HG03575 (cell line): Measurements from ENCODE around the gene PCDHGA6.
"Not testable (repeated sequence)": the region's sequence is repeated elsewhere in the genome, so short reads cannot be mapped to it uniquely, and the experiment has no call there.

ENCODE experiments used
- ATAC-seq: cut with Tn5 transposase; IDR thresholded peaks from one replicate; pipeline ENCODE4 v1.9.1; 2021; ENCODE audit not compliant: unreplicated experiment, insufficient number of reproducible peaks, low FRiP score; ENCODE audit errors: extremely low read depth

The PCDHGA6 gene

DNA sequence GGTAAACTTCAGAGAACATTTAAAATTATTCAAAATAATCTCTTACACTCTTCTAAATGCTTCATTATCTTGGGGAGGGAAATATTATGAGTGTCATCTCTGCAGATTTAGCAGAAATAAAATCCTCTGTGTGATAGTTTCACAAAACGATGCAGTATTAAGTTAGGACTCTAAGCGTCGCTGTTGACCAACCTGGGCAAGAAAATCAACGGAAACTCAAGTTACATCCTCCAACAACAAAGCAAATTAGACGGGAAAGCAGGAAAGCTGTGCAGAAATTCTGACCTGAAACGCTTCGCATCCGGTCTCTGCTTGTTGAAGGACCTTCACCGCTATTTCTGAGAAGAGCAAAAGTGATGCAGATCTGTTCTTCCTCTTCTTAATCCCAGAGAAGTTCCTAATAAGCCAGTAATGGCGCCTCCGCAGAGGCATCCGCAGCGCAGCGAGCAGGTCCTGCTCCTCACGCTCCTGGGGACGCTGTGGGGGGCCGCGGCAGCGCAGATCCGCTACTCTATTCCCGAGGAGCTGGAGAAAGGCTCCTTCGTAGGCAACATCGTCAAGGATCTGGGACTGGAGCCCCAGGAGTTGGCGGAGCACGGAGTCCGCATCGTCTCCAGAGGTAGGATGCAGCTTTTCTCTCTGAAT lies at the start of gene PCDHGA6:
TSS of gene PCDHGA6 (plus strand) at position 219 of the 645 bp plus-strand sequence. CDS start at position 412, 193 bp downstream.
- ATAC-seq, result no peak

DNA sequence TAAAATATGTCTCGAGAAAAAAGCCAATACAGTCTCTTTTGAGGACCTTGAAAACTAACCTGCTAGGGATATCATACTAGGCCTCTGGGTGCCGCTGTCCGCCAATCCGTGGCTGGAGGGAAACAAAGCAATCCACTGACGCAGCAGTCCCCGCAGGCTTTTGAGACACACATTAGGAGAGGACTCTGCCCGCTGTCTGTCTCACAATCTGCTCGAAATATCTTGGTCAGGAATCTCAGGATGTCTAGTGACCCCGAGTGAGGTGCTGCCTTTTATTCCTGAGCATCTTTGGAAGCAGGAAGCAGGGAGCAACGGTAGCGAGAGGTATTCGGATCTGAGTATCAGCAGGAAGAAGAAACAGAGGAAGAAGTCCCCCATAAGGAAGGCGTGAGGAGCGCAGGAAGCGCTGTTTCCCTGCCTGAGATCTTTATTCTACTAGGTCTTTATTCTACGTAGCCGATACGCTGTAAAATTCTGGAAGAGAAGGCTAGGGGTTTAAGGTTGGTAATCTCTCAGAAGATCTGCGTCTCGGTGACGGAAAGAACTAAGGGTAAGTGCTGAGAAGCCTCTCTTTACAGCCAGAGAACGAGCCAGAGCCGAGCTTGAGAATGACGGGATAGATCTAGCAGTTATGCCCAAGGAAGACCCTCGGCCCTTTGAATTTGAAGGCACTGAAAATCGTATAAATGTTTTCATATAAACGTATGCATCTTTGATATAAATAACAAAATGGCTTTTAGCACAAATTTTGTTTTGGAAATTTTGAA lies 47.4 kb upstream of the PCDHGA6 start:
- peak; percentile 66 for ATAC-seq

DNA sequence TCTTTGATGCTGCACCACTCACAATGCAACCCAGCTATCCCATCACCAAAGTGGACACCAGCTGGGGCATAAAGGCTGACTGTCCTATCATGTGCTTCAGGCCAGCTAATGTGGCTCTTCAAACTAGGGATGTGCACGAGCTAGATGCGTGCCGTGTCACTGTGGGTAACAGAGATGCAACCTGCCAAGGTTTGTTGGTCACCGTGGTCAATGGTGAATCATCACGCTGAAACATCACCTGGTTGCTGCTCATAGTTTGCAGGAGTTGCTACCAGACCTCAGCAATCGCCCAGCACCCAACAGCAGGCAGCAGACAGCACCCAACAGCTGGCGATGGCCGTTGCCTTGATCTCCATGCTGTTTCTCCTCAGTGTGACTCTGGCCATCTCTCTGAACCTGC lies 45.5 kb upstream of the PCDHGA6 start:
- ATAC-seq, result no peak

DNA sequence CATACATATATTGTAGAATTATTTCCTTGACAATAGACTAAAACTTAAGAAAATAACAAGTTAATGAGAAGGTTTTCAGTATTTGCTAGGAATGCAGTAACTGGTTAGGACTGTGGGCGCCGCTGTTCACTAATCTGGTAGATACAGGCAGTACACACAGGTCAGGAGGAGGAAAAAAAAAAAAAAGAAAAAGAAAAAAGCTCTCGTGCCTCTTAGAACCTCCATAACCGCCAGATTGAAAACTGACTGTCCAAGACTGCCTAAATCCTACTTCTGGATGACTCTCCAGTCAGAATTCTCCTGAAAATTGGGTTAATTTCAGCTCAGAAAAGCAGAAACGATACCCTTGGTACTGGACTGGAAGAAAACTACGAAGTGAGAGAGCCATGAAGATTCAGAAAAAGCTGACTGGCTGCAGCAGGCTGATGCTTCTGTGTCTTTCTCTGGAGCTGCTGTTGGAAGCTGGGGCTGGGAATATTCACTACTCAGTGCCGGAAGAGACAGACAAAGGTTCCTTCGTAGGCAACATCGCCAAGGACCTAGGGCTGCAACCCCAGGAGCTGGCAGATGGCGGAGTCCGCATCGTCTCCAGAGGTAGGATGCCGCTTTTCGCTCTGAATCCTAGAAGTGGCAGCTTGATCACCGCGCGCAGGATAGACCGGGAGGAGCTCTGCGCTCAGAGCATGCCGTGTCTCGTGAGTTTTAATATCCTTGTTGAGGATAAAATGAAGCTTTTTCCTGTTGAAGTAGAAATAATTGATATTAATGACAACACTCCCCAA lies 43.2 kb upstream of the PCDHGA6 start, which contains the start of gene PCDHGA1:
TSS of gene PCDHGA1 (plus strand) at position 216 of the 782 bp plus-strand sequence.
- no peak for ATAC-seq

DNA sequence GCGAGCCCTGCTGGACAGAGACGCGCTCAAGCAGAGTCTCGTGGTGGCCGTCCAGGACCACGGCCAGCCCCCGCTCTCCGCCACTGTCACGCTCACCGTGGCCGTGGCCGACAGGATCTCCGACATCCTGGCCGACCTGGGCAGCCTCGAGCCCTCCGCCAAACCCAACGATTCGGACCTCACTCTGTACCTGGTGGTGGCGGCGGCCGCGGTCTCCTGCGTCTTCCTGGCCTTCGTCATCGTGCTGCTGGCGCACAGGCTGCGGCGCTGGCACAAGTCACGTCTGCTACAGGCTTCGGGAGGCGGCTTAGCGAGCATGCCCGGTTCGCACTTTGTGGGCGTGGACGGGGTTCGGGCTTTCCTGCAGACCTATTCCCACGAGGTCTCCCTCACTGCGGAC lies 41.1 kb upstream of the PCDHGA6 start:
- not testable (repeated sequence) for ATAC-seq

DNA sequence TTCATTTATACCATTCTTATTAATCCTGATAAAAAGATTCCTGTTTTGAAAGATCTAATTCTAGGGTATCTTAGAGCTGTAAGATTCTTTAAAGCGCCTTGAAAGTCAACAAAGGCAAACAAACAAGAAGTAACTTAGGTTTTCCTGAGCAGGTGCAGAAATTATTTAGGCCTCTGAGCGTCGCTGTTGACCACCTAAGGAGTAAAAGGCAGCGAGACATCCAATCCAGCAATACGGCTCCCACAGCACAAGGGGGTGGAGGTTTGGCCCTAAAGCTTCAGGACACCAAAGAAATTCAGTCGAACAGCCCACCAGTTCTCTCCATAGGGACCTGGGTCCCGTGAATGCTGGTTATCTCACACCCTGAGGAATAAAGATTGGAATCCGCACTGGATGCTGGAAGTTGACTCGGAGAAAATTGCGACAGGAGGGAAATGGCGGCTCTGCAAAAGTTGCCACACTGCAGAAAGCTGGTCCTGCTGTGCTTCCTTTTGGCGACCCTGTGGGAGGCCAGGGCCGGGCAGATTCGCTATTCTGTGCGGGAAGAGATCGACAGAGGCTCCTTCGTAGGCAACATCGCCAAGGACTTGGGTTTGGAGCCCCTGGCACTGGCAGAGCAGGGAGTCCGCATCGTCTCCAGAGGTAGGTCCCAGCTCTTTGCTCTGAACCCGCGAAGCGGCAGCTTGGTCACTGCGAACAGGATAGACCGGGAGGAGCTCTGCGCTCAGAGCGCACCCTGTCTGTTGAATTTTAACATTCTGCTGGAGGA lies 35.0 kb upstream of the PCDHGA6 start, which contains the start of gene PCDHGA2:
TSS of gene PCDHGA2 (plus strand) at position 223 of the 769 bp plus-strand sequence.
- ATAC-seq, result no peak

DNA sequence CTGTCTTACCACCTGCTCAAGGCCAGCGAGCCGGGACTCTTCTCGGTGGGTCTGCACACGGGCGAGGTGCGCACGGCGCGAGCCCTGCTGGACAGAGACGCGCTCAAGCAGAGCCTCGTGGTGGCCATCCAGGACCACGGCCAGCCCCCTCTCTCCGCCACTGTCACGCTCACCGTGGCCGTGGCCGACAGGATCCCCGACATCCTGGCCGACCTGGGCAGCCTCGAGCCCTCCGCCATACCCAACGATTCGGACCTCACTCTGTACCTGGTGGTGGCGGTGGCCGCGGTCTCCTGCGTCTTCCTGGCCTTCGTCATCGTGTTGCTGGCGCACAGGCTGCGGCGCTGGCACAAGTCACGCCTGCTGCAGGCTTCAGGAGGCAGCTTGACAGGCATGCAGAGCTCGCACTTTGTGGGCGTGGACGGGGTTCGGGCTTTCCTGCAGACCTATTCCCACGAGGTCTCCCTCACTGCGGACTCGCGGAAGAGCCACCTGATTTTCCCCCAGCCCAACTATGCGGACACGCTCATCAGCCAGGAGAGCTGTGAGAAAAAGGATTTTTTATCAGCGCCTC lies 32.8 kb upstream of the PCDHGA6 start:
- not testable (repeated sequence) for ATAC-seq

DNA sequence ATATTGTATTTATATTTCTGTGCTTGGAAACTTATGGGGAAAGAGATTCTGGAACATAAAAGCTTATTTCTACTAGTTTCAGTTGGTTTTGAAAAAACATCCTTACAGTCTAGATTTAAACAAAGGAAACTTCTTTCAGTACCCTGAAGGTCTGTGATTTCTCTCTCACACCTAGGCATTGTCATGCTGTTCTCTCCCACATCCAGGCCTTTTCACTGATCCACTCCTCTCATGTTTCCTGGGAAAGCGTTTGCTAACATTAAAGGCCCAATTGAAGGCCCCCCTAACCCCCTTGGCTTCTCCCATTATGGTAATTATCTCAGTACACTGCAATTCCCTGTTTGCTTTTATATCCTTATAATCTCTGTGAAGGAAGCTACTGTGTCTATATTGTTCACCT lies 30.9 kb upstream of the PCDHGA6 start:
- ATAC-seq, result no peak

DNA sequence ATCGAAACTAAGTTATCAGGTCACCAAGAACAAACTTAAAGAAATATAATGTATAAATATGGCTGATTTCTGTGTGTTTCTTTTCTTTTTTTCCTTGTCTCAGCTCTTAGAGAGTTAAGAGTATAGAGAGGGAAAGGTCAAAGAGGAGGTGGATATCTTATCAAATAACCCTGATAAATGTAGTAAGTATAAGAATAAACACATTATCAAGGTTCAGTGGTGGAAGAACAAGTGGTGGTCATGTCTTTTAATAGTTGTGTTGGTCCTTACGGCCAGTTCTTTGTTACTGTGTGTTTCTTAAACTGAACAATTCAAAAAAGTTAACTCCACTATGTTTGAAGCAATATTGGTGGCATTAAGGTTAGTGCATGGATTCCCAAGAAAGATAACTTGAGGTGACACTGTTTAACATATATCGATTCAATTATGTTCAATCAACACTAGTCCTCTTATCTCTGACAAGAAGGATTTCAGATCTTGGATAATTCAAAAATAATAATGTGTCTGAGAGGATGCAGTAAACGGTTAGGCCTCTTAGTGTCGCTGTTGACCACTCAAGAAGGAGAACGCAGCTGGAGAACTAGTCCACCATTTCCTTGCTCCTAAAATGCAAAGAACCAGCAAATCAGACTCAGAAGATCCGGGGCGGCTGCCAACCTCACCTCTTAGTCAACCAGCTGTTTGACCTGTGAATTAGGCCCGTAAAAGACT lies 30.3 kb upstream of the PCDHGA6 start, which contains the start of gene PCDHGA3:
TSS of gene PCDHGA3 (plus strand) at position 588 of the 711 bp plus-strand sequence. CDS start 205 bp downstream, outside the sequence.
- no peak for ATAC-seq

DNA sequence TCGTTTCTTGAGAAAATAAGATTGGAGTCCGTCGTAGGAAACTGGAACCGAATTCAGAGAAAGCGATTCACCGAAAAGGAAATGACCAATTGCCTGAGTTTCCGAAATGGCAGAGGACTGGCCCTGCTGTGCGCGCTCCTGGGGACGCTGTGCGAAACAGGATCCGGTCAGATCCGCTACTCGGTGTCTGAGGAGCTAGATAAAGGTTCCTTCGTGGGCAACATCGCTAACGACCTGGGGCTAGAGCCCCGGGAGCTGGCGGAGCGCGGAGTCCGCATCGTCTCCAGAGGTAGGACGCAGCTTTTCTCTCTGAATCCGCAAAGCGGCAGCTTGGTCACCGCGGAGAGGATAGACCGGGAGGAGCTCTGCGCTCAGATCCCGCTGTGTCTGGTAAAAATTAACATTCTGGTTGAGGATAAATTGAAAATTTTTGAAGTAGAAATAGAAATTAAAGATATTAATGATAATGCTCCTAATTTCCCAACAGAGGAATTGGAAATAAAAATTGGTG lies 29.7 kb upstream of the PCDHGA6 start:
- ATAC-seq, result no peak

DNA sequence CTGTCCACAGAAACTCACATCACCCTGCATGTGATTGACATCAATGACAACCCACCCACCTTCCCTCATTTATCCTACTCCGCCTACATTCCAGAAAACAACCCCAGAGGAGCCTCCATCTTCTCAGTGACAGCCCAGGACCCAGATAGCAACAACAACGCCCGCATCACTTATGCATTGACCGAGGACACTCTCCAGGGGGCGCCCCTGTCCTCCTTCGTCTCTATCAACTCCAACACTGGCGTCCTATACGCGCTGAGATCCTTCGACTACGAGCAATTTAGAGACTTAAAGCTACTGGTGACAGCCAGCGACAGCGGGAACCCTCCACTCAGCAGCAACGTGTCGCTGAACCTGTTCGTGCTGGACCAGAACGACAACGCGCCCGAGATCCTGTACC lies 28.4 kb upstream of the PCDHGA6 start:
- no peak for ATAC-seq

DNA sequence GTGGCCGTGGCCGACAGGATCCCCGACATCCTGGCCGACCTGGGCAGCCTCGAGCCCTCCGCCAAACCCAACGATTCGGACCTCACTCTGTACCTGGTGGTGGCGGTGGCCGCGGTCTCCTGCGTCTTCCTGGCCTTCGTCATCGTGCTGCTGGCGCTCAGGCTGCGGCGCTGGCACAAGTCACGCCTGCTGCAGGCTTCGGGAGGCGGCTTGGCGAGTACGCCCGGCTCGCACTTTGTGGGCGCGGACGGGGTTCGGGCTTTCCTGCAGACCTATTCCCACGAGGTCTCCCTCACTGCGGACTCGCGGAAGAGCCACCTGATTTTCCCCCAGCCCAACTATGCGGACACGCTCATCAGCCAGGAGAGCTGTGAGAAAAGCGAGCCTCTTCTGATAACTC lies 27.7 kb upstream of the PCDHGA6 start:
- not testable (repeated sequence) for ATAC-seq

DNA sequence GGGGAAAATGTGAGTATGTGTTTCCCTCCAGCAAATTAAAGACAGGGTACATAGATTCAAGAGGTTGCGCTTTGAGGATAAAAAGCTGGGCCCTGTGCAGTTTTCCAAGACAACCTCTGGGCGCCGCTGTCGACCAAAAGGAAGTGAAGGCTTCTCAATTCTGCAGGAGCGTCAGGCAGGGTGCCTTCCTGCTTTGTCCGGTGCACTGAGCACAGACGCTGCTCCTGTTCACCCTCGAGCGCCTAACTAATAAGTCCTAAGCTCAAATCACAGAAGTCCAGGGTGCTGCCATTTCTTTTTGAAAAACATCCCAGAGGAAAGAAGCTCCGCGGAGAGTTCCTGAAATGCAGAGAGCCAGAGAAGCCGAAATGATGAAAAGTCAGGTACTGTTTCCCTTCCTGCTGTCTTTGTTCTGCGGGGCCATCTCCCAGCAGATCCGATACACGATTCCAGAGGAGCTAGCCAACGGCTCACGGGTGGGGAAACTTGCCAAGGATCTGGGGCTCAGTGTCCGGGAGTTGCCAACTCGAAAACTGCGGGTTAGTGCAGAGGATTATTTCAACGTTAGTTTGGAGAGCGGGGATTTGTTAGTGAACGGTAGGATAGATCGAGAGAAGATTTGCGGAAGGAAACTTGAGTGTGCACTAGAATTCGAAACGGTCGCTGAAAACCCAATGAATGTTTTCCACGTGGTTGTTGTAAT lies 23.6 kb upstream of the PCDHGA6 start, which contains the start of gene PCDHGB1:
TSS of gene PCDHGB1 (plus strand) at position 183 of the 703 bp plus-strand sequence. CDS start at position 345, 162 bp downstream.
- no peak for ATAC-seq

DNA sequence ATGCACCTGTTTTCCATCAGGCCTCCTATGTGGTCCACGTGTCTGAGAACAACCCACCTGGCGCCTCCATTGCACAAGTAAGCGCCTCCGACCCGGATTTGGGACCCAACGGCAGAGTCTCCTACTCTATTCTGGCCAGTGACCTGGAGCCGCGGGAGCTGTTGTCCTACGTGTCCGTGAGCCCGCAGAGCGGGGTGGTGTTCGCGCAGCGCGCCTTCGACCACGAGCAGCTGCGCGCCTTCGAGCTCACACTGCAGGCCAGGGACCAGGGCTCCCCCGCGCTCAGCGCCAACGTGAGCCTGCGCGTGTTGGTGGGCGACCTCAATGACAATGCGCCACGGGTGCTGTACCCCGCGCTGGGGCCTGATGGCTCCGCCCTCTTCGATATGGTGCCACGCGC lies 22.1 kb upstream of the PCDHGA6 start:
- ATAC-seq, result no peak

DNA sequence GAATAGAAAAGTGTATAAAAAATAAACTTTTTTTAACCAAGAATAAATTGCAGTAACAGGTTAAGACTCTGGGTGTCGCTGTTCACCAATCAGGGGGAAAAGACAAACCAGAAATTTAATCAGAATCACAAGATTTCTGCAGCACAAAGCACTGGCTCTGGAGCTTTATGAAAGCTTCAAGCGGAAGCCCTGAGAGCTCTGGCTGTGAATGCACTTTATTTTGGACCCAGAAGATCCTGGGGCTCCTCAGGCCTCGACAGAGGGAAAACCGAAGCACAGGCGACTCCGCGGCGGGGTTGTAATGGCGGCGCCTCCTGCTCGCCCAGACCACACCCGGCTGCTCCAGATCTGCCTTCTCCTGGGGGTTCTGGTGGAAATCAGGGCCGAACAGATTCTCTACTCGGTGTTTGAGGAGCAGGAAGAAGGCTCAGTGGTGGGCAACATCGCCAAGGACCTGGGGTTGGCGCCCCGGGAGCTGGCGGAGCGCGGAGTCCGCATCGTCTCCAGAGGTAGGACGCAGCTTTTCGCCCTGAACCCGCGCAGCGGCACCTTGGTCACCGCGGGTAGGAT lies 18.7 kb upstream of the PCDHGA6 start, which contains the start of gene PCDHGA4:
TSS of gene PCDHGA4 (plus strand) at position 122 of the 570 bp plus-strand sequence. CDS start at position 209, 87 bp downstream.
- ATAC-seq, result no peak

DNA sequence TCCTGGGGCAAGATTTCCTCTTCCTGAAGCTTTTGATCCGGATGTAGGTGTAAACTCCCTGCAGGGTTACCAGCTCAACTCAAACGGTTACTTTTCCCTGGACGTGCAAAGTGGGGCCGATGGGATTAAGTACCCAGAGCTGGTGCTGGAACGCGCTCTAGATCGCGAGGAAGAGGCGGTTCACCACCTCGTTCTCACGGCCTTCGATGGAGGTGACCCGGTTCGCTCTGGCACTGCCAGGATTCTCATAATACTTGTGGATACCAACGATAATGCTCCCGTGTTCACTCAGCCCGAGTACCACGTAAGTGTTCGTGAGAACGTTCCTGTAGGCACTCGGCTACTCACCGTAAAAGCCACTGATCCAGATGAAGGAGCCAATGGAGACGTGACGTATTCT lies 18.1 kb upstream of the PCDHGA6 start:
- no peak for ATAC-seq
